NCI-H345 treated with DMSO at 0.1 percent for 48 hours (cell line): ENCODE results near the gene SERINC4.
A peak's percentile ranks its signal among the peaks of the same experiment; 100 is the strongest.
"Not testable (repeated sequence)": the region's sequence is repeated elsewhere in the genome, so short reads cannot be mapped to it uniquely, and the experiment has no call there.

Experiments
- DNase-seq: peaks from one replicate; lab custom pipeline; 2025; ENCODE audit not compliant: unreplicated experiment; lab: John Stamatoyannopoulos, UW

SERINC4 gene

GRCh38 chr15:43763819-43764446 lies 36.1 kb downstream of the SERINC4 start:
- DNase-seq = no peak

GRCh38 chr15:43762824-43763223 lies 37.2 kb downstream of the SERINC4 start:
- no peak for DNase-seq

GRCh38 chr15:43751885-43752284 lies 48.1 kb downstream of the SERINC4 start:
- DNase-seq = no peak

- DNase-seq = no peak
Measured at GRCh38 chr15:43749690-43750345, 50.2 kb downstream of the SERINC4 start.

- DNase-seq = no peak
Measured at GRCh38 chr15:43748376-43748775, 51.6 kb downstream of the SERINC4 start.

GRCh38 chr15:43746903-43747309 lies 53.1 kb downstream of the SERINC4 start:
- not testable (repeated sequence) for DNase-seq

- peak; percentile 32 for DNase-seq
Measured at GRCh38 chr15:43746245-43746902, 53.6 kb downstream of the SERINC4 start, which contains the start of gene PDIA3. PDIA3 (plus strand) TSS chr15:43746438; CDS start chr15:43746540, 102 bp downstream.
